Osteocyte (in vitro differentiated cells): ENCODE results near the gene SFT2D2. TPM values are rescaled to one million over a fixed set of nuclear protein-coding genes. Genes with fewer than 3 reads are reported as not detected.

Experiments used
- DNase-seq: peaks from one replicate; pipeline ENCODE4 v3.0.0; 2021; ENCODE audit warnings: mixed read lengths; ENCODE audit not compliant: unreplicated experiment; ENCODE audit errors: extremely low spot score
- H3K27ac Mint-ChIP-seq: one replicate; pipeline ENCODE4 v1.8.0; 2021; ENCODE audit warnings: mild to moderate bottlenecking, mixed read lengths; ENCODE audit not compliant: unreplicated experiment
- H3K27me3 Mint-ChIP-seq: one replicate; pipeline ENCODE4 v1.8.0; 2021; ENCODE audit warnings: mixed read lengths; ENCODE audit not compliant: unreplicated experiment
- H3K36me3 Mint-ChIP-seq: one replicate; pipeline ENCODE4 v1.8.0; 2021; ENCODE audit warnings: mixed read lengths; ENCODE audit not compliant: unreplicated experiment
- H3K4me1 Mint-ChIP-seq: one replicate; pipeline ENCODE4 v1.8.0; 2021; ENCODE audit warnings: mixed read lengths; ENCODE audit not compliant: unreplicated experiment
- H3K4me3 Mint-ChIP-seq: one replicate; pipeline ENCODE4 v1.8.0; 2021; ENCODE audit warnings: mild to moderate bottlenecking, moderate library complexity, mixed read lengths; ENCODE audit not compliant: unreplicated experiment
- H3K9me3 Mint-ChIP-seq: one replicate; pipeline ENCODE4 v1.8.0; 2021; ENCODE audit warnings: mixed read lengths; ENCODE audit not compliant: unreplicated experiment
- CTCF ChIP-seq: fragments of 200-600 bp; sonication (generic); IDR thresholded peaks from 2 replicates; pipeline ENCODE4 v1.5.0; 2021; ENCODE audit warnings: antibody characterized with exemption, mild to moderate bottlenecking, moderate library complexity
- total RNA-seq: library from RNA; stranded (reverse); gene quantifications from 2 replicates; pipeline ENCODE4 v1.2.1, GENCODE V29; 2021

SFT2D2 gene
- total RNA-seq, 1 donor from 2014 or later = 93.0 TPM

- H3K27ac Mint-ChIP-seq = peak overlapping the region; percentile 19
- peaks cover 26% of the 10 kb centered on the region for H3K4me1 Mint-ChIP-seq
- no peaks in the 10 kb centered on the region for H3K27me3 Mint-ChIP-seq
- peaks cover 74% of the 10 kb centered on the region for H3K36me3 Mint-ChIP-seq
- no peaks in the 10 kb centered on the region for H3K9me3 Mint-ChIP-seq
- no peak overlapping the region for H3K4me3 Mint-ChIP-seq
- TF ChIP-seq CTCF = no peak
- DNase-seq = no peak
These were observed 11.2 kb downstream of the SFT2D2 start for GRCh38 chr1:168236836-168237611.

- no peak for DNase-seq
- peaks cover 61% of the 10 kb centered on the region for H3K4me1 Mint-ChIP-seq
- no peaks in the 10 kb centered on the region for H3K27me3 Mint-ChIP-seq
These were observed 17.4 kb downstream of the SFT2D2 start for GRCh38 chr1:168243198-168243597.

GRCh38 chr1:168243636-168244212 is 17.9 kb downstream of the SFT2D2 start:
- Mint-ChIP-seq H3K27me3 (no peaks in the 10 kb centered on the region), H3K4me3 (peak overlapping the region; percentile 26), H3K9me3 (no peaks in the 10 kb centered on the region), H3K36me3 (peaks cover 70% of the 10 kb centered on the region), H3K27ac (peak overlapping the region; percentile 94), H3K4me1 (peaks cover 62% of the 10 kb centered on the region)
- TF ChIP-seq CTCF = no peak
- DNase-seq = no peak

More at GRCh38 chr1:168243198-168243597, 17.4 kb downstream of the SFT2D2 start:
- TF ChIP-seq CTCF = no peak
- H3K9me3 Mint-ChIP-seq = no peaks in the 10 kb centered on the region
- peak overlapping the region; percentile 3 for H3K4me3 Mint-ChIP-seq
- H3K36me3 Mint-ChIP-seq = peaks cover 67% of the 10 kb centered on the region
- peak overlapping the region; percentile 94 for H3K27ac Mint-ChIP-seq

- H3K36me3 Mint-ChIP-seq = peaks cover 65% of the 10 kb centered on the region
- H3K9me3 Mint-ChIP-seq = no peaks in the 10 kb centered on the region
- no peaks in the 10 kb centered on the region for H3K27me3 Mint-ChIP-seq
- peaks cover 66% of the 10 kb centered on the region for H3K4me1 Mint-ChIP-seq
- peak overlapping the region; percentile 94 for H3K27ac Mint-ChIP-seq
- H3K4me3 Mint-ChIP-seq = no peak overlapping the region
- no peak for TF ChIP-seq CTCF
- no peak for DNase-seq
These were observed 19.2 kb downstream of the SFT2D2 start for GRCh38 chr1:168245042-168245441.

GRCh38 chr1:168246506-168246905 is 20.7 kb downstream of the SFT2D2 start:
- Mint-ChIP-seq H3K36me3 (peaks cover 63% of the 10 kb centered on the region), H3K4me3 (no peak overlapping the region), H3K27me3 (no peaks in the 10 kb centered on the region), H3K9me3 (no peaks in the 10 kb centered on the region), H3K4me1 (peaks cover 72% of the 10 kb centered on the region), H3K27ac (peak overlapping the region; percentile 4)
- TF ChIP-seq CTCF = no peak
- no peak for DNase-seq
